ENCODE data around the gene ERN2. TPM values are rescaled to one million over a fixed set of nuclear protein-coding genes. Genes with fewer than 3 reads are reported as not detected.

Gene ERN2
- total and polyA plus RNA-seq, 2 donors (not counting 1 experiment from before 2014, with no cell fraction given): 0.83 TPM; not detected in 1

- H3K36me3 ChIP-seq (ENCODE audit: control insufficient read depth, insufficient read depth, low read length): no peaks in the 10 kb centered on the region
- H2AFZ ChIP-seq (ENCODE audit: low read length): no peak overlapping the region
- DNase-seq (ENCODE audit: low read depth in 2 of 2): no peak
Observed at GRCh38 chr16:23699100-23699499, 13.9 kb downstream of the ERN2 start.

GRCh38 chr16:23695756-23696155 is 17.3 kb downstream of the ERN2 start:
- H3K27ac ChIP-seq (ENCODE audit: insufficient read depth, low read length): no peak overlapping the region
- no peaks in the 10 kb centered on the region for H3K27me3 ChIP-seq (ENCODE audit: control insufficient read depth, insufficient read depth, low read length)
- no peaks in the 10 kb centered on the region for H3K4me1 ChIP-seq (ENCODE audit: control insufficient read depth, extremely low read depth, insufficient read depth, low read length)
- no peak overlapping the region for H3K4me2 ChIP-seq (ENCODE audit: extremely low read depth, insufficient read depth, low read length)
- no peak for TF ChIP-seq EZH2 (IDR thresholded peaks at IDR 0.05; ENCODE audit: low read length, missing control alignments)
- no peak for TF ChIP-seq CTCF (conservative IDR thresholded peaks at IDR 0.05 in 1 of 2, IDR thresholded peaks at IDR 0.05 in 1 of 2; ENCODE audit: low read depth in 1 of 2, low read length in 2 of 2)
- peaks cover 5% of the 10 kb centered on the region for H3K36me3 ChIP-seq (ENCODE audit: control insufficient read depth, insufficient read depth, low read length)
- H2AFZ ChIP-seq (ENCODE audit: low read length): no peak overlapping the region
- no peak overlapping the region for H3K4me3 ChIP-seq (replicated peaks in 1 of 4; ENCODE audit: control extremely low read depth in 1 of 4, insufficient read depth in 1 of 4, low read depth in 3 of 4, low read length in 4 of 4)
- H3K79me2 ChIP-seq (ENCODE audit: control insufficient read depth, insufficient read depth, low read length): no peaks in the 10 kb centered on the region
- H4K20me1 ChIP-seq (ENCODE audit: control insufficient read depth, extremely low read depth, insufficient read depth, low read length): no peaks in the 10 kb centered on the region
- DNase-seq (ENCODE audit: low read depth in 2 of 2): no peak
- H3K9me3 ChIP-seq (ENCODE audit: control insufficient read depth, insufficient read depth, low read depth, low read length): no peaks in the 10 kb centered on the region
- H3K9ac ChIP-seq (ENCODE audit: insufficient read depth, low read length): no peak overlapping the region

More at GRCh38 chr16:23699100-23699499, 13.9 kb downstream of the ERN2 start:
- H3K4me3 ChIP-seq (replicated peaks in 1 of 4; ENCODE audit: control extremely low read depth in 1 of 4, insufficient read depth in 1 of 4, low read depth in 3 of 4, low read length in 4 of 4): no peak overlapping the region
- H3K9ac ChIP-seq (ENCODE audit: insufficient read depth, low read length): no peak overlapping the region
- no peak overlapping the region for H3K27ac ChIP-seq (ENCODE audit: insufficient read depth, low read length)
- H3K79me2 ChIP-seq (ENCODE audit: control insufficient read depth, insufficient read depth, low read length): no peaks in the 10 kb centered on the region
- no peaks in the 10 kb centered on the region for H4K20me1 ChIP-seq (ENCODE audit: control insufficient read depth, extremely low read depth, insufficient read depth, low read length)
- H3K4me2 ChIP-seq (ENCODE audit: extremely low read depth, insufficient read depth, low read length): no peak overlapping the region
- TF ChIP-seq EZH2 (IDR thresholded peaks at IDR 0.05; ENCODE audit: low read length, missing control alignments): no peak
- TF ChIP-seq CTCF (conservative IDR thresholded peaks at IDR 0.05 in 1 of 2, IDR thresholded peaks at IDR 0.05 in 1 of 2; ENCODE audit: low read depth in 1 of 2, low read length in 2 of 2): no peak
- H3K27me3 ChIP-seq (ENCODE audit: control insufficient read depth, insufficient read depth, low read length): no peaks in the 10 kb centered on the region
- no peaks in the 10 kb centered on the region for H3K4me1 ChIP-seq (ENCODE audit: control insufficient read depth, extremely low read depth, insufficient read depth, low read length)
- no peaks in the 10 kb centered on the region for H3K9me3 ChIP-seq (ENCODE audit: control insufficient read depth, insufficient read depth, low read depth, low read length)

GRCh38 chr16:23694644-23695373 is 18.2 kb downstream of the ERN2 start:
- Histone ChIP-seq H3K9me3 (ENCODE audit: control insufficient read depth, insufficient read depth, low read depth, low read length) (no peaks in the 10 kb centered on the region), H3K27me3 (ENCODE audit: control insufficient read depth, insufficient read depth, low read length) (no peaks in the 10 kb centered on the region), H3K9ac (ENCODE audit: insufficient read depth, low read length) (no peak overlapping the region), H3K27ac (ENCODE audit: insufficient read depth, low read length) (no peak overlapping the region), H3K79me2 (ENCODE audit: control insufficient read depth, insufficient read depth, low read length) (no peaks in the 10 kb centered on the region), H2AFZ (ENCODE audit: low read length) (peak overlapping the region; percentile 87), H3K4me3 (replicated peaks in 1 of 4; ENCODE audit: control extremely low read depth in 1 of 4, insufficient read depth in 1 of 4, low read depth in 3 of 4, low read length in 4 of 4) (no peak overlapping the region), H3K4me1 (ENCODE audit: control insufficient read depth, extremely low read depth, insufficient read depth, low read length) (no peaks in the 10 kb centered on the region), H4K20me1 (ENCODE audit: control insufficient read depth, extremely low read depth, insufficient read depth, low read length) (no peaks in the 10 kb centered on the region), H3K36me3 (ENCODE audit: control insufficient read depth, insufficient read depth, low read length) (peaks cover 8% of the 10 kb centered on the region), H3K4me2 (ENCODE audit: extremely low read depth, insufficient read depth, low read length) (peak overlapping the region; percentile 25)
- peak; percentile 33 to 68 for DNase-seq (ENCODE audit: low read depth in 2 of 2)
- no peak for TF ChIP-seq CTCF (conservative IDR thresholded peaks at IDR 0.05 in 1 of 2, IDR thresholded peaks at IDR 0.05 in 1 of 2; ENCODE audit: low read depth in 1 of 2, low read length in 2 of 2)
- TF ChIP-seq EZH2 (IDR thresholded peaks at IDR 0.05; ENCODE audit: low read length, missing control alignments): no peak

All from fibroblast of lung (primary cell).